Measurements from ENCODE around the gene LINGO4.
A peak's percentile ranks its signal among the peaks of the same experiment; 100 is the strongest.

GRCh38 chr1:151843398-151843797 lies 38.2 kb upstream of the LINGO4 start:
- peak; percentile 35 to 53; a peak in 2 of 4 replicates for TF ChIP-seq BHLHE40 (IDR thresholded peaks at IDR 0.05; ENCODE audit: borderline replicate concordance in 1 of 2, low read depth in 2 of 2, low read length in 1 of 2)
- no peak for TF ChIP-seq EZH2 (IDR thresholded peaks at IDR 0.05; ENCODE audit: borderline replicate concordance, control insufficient read depth, low read depth, low read length)
- TF ChIP-seq SIX5 (IDR thresholded peaks at IDR 0.05; ENCODE audit: low read depth, low read length, severe bottlenecking), result no peak
- TF ChIP-seq, protein P1, sequence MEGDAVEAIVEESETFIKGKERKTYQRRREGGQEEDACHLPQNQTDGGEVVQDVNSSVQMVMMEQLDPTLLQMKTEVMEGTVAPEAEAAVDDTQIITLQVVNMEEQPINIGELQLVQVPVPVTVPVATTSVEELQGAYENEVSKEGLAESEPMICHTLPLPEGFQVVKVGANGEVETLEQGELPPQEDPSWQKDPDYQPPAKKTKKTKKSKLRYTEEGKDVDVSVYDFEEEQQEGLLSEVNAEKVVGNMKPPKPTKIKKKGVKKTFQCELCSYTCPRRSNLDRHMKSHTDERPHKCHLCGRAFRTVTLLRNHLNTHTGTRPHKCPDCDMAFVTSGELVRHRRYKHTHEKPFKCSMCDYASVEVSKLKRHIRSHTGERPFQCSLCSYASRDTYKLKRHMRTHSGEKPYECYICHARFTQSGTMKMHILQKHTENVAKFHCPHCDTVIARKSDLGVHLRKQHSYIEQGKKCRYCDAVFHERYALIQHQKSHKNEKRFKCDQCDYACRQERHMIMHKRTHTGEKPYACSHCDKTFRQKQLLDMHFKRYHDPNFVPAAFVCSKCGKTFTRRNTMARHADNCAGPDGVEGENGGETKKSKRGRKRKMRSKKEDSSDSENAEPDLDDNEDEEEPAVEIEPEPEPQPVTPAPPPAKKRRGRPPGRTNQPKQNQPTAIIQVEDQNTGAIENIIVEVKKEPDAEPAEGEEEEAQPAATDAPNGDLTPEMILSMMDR (IDR thresholded peaks at IDR 0.05 in 2 of 3, conservative IDR thresholded peaks at IDR 0.05 in 1 of 3; ENCODE audit: control insufficient read depth in 2 of 3, extremely low read depth in 1 of 3, insufficient read depth in 1 of 3, low read depth in 3 of 3, low read length in 3 of 3), result no peak
- TF ChIP-seq, protein P2, sequence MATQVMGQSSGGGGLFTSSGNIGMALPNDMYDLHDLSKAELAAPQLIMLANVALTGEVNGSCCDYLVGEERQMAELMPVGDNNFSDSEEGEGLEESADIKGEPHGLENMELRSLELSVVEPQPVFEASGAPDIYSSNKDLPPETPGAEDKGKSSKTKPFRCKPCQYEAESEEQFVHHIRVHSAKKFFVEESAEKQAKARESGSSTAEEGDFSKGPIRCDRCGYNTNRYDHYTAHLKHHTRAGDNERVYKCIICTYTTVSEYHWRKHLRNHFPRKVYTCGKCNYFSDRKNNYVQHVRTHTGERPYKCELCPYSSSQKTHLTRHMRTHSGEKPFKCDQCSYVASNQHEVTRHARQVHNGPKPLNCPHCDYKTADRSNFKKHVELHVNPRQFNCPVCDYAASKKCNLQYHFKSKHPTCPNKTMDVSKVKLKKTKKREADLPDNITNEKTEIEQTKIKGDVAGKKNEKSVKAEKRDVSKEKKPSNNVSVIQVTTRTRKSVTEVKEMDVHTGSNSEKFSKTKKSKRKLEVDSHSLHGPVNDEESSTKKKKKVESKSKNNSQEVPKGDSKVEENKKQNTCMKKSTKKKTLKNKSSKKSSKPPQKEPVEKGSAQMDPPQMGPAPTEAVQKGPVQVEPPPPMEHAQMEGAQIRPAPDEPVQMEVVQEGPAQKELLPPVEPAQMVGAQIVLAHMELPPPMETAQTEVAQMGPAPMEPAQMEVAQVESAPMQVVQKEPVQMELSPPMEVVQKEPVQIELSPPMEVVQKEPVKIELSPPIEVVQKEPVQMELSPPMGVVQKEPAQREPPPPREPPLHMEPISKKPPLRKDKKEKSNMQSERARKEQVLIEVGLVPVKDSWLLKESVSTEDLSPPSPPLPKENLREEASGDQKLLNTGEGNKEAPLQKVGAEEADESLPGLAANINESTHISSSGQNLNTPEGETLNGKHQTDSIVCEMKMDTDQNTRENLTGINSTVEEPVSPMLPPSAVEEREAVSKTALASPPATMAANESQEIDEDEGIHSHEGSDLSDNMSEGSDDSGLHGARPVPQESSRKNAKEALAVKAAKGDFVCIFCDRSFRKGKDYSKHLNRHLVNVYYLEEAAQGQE (IDR thresholded peaks at IDR 0.05; ENCODE audit: low read depth, low read length), result no peak
- TF ChIP-seq LARP7 (IDR thresholded peaks at IDR 0.05), result no peak
- no peak for TF ChIP-seq SRF (IDR thresholded peaks at IDR 0.05; ENCODE audit: low read depth in 2 of 2, low read length in 2 of 2)
- no peak for TF ChIP-seq PKNOX1 (IDR thresholded peaks at IDR 0.05)
- no peak for TF ChIP-seq NRF1 (conservative IDR thresholded peaks at IDR 0.05; ENCODE audit: low read depth, low read length)
- no peak for TF ChIP-seq SP1 (IDR thresholded peaks at IDR 0.05; ENCODE audit: low read depth, low read length)
- TF ChIP-seq CEBPB (IDR thresholded peaks at IDR 0.05; ENCODE audit: borderline replicate concordance in 1 of 2, low read depth in 2 of 2, low read length in 2 of 2), result no peak

All from GM12878 (cell line).